Chondrocyte (in vitro differentiated cells): ENCODE measurements around the gene ALX4. TPM values are rescaled to one million over a fixed set of nuclear protein-coding genes. Genes with fewer than 3 reads are reported as not detected.

Experiments
- DNase-seq: peaks from one replicate; pipeline ENCODE4 v3.0.0; 2021; ENCODE audit warnings: mixed read lengths, low spot score
- H3K27ac Mint-ChIP-seq: one replicate; pipeline ENCODE4 v1.8.0; 2021; ENCODE audit warnings: mild to moderate bottlenecking, moderate library complexity, mixed read lengths; ENCODE audit not compliant: unreplicated experiment
- H3K27me3 Mint-ChIP-seq: 2 replicates; pipeline ENCODE4 v1.8.0; 2021; ENCODE audit warnings: low read depth, mixed read lengths
- H3K36me3 Mint-ChIP-seq: 2 replicates; pipeline ENCODE4 v1.8.0; 2021; ENCODE audit warnings: low read depth, mixed read lengths
- H3K4me1 Mint-ChIP-seq: 2 replicates; pipeline ENCODE4 v1.8.0; 2021; ENCODE audit warnings: low read depth, mild to moderate bottlenecking, mixed read lengths
- H3K4me3 Mint-ChIP-seq: one replicate; pipeline ENCODE4 v1.8.0; 2021; ENCODE audit warnings: mild to moderate bottlenecking, moderate library complexity, mixed read lengths; ENCODE audit not compliant: unreplicated experiment
- H3K9me3 Mint-ChIP-seq: 2 replicates; pipeline ENCODE4 v1.8.0; 2021; ENCODE audit warnings: low read depth, mixed read lengths
- CTCF ChIP-seq: fragments of 200-600 bp; sonication (generic); IDR thresholded peaks from 2 replicates; pipeline ENCODE4 v1.5.0; 2021; ENCODE audit warnings: antibody characterized with exemption, mild to moderate bottlenecking, moderate library complexity
- long read RNA-seq: library from polyadenylated mRNA; stranded (forward); transcript quantifications from one replicate; pipeline ENCODE4 v2.0.0, GENCODE V29; 2021
- total RNA-seq: library from RNA; stranded (reverse); gene quantifications from 3 replicates; pipeline ENCODE4 v1.2.1, GENCODE V29; 2021

ALX4 gene
- 0.08 to 0.22 TPM in 2 of 3 replicates, not detected in the other for total RNA-seq
- long read RNA-seq: 0 reads

GRCh38 chr11:44309478-44310205, at the start of gene ALX4:
Gene ALX4, minus strand, starts transcription at chr11:44310139. Its CDS starts 77 bp downstream, at chr11:44310062.
- Mint-ChIP-seq H3K36me3 (peaks cover 2% of the 10 kb centered on the region), H3K27ac (no peak within 1 kb of the TSS), H3K4me3 (peak within 1 kb of the TSS; percentile 63), H3K4me1 (peaks cover 26% of the 10 kb centered on the region), H3K9me3 (no peaks in the 10 kb centered on the region), H3K27me3 (peaks cover 89% of the 10 kb centered on the region)
- no peak for DNase-seq
- peak; percentile 14 for TF ChIP-seq CTCF

GRCh38 chr11:44359162-44359561, 49.2 kb upstream of the ALX4 start:
- TF ChIP-seq CTCF: no peak
- Mint-ChIP-seq H3K36me3 (peaks cover 3% of the 10 kb centered on the region), H3K27ac (no peak overlapping the region), H3K4me1 (no peaks in the 10 kb centered on the region), H3K4me3 (no peak overlapping the region), H3K9me3 (peaks cover 6% of the 10 kb centered on the region), H3K27me3 (peaks cover 29% of the 10 kb centered on the region)
- no peak for DNase-seq

- Mint-ChIP-seq H3K9me3 (peaks cover 2% of the 10 kb centered on the region), H3K4me3 (no peak overlapping the region), H3K27ac (no peak overlapping the region), H3K27me3 (peaks cover 28% of the 10 kb centered on the region), H3K4me1 (no peaks in the 10 kb centered on the region), H3K36me3 (peaks cover 2% of the 10 kb centered on the region)
- no peak for DNase-seq
- no peak for TF ChIP-seq CTCF
These were observed 48.8 kb upstream of the ALX4 start for GRCh38 chr11:44358713-44359112.

GRCh38 chr11:44357711-44358110, 47.8 kb upstream of the ALX4 start:
- no peak for DNase-seq
- Mint-ChIP-seq H3K36me3 (peaks cover under 1% of the 10 kb centered on the region), H3K4me3 (no peak overlapping the region), H3K27ac (no peak overlapping the region), H3K4me1 (no peaks in the 10 kb centered on the region), H3K9me3 (no peaks in the 10 kb centered on the region), H3K27me3 (peaks cover 27% of the 10 kb centered on the region)
- TF ChIP-seq CTCF: no peak

GRCh38 chr11:44356351-44356750, 46.4 kb upstream of the ALX4 start:
- DNase-seq: no peak
- Mint-ChIP-seq H3K27me3 (peaks cover 22% of the 10 kb centered on the region), H3K27ac (no peak overlapping the region), H3K9me3 (no peaks in the 10 kb centered on the region), H3K36me3 (no peaks in the 10 kb centered on the region), H3K4me3 (no peak overlapping the region), H3K4me1 (no peaks in the 10 kb centered on the region)
- no peak for TF ChIP-seq CTCF
